SW 1271 (cell line): ENCODE results near the gene COL5A3.
"Not testable (repeated sequence)": the region's sequence is repeated elsewhere in the genome, so short reads cannot be mapped to it uniquely, and the experiment has no call there.

ENCODE experiments used
- DNase-seq, 2 experiments: peaks; one replicate each; lab custom pipeline; 2025; lab: John Stamatoyannopoulos, UW

The COL5A3 gene

DNA sequence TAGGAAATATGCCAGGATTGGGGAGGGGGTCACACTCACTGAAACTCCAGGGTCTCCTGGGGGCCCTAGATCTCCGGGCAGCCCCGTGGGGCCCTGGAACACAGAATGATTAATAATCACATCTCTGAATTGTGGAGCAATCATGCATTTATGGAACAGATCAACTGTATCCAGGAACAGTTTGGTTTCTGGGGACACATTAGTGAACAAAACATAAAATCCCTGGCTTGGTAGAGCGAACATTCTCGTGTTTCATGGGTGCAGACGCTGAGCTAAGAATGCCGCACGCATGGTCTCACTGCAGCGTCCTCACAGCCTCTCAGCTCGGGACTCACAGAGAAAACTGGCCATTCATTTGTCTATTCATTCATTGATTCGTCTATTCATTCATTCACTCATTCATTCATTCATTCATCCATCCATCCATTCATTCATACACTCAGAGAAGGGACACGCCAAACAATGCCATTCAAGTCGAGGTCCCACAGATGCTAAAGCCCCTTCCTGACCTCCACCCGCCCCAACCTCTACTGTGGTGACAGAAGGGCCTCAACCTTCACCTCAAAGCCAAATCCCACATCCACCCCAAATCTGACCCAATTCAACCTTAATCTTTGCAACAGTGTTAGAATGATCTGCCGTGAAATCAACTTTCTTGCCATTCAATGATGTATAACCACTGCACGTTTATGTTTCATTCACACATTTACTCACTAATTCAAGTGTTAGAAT, 39.0 kb downstream of the COL5A3 start:
- DNase-seq: no peak

GRCh38 chr19:9970481-9970880, 39.8 kb downstream of the COL5A3 start:
- no peak for DNase-seq

- DNase-seq: no peak
These were observed 40.7 kb downstream of the COL5A3 start for GRCh38 chr19:9969688-9969975.

DNA sequence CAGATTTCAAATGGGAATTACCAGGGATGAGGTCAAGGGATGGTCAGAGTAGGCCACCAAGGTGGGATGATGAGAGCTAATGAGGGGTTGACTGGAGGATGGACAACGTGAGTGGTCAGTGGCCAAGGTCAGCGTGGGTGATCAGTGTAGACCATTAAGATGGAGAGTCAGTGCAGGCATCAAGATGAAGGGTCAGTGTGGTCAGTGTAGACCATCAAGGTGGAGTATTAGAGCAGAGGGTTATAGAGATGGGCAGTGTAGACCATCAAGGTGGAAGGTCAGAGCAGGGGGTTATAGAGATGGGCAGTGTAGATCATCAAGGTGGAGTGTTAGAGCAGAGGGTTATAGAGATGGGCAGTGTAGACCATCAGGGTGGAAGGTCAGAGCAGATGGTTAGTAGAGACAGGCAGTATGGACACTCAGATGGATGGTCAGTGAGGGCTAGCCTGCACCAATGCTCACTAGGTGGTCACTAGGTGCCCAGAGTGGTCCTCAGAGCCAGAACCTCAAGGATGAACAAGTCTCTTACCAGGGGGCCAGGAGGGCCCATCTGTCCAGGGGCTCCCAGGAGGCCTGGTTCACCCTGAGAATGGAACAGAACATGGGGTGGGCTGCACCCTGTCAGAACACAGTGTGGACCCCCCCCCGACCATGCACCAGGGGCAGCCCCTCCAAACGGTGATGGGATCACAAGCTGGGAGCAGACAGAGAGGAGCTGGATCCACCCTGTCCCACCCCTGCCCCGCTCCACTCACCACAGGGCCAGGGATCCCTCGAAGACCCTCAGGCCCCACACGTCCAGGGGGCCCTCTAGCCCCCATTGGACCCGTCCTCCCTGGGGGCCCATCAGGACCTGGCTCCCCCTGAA, 41.2 kb downstream of the COL5A3 start:
- no peak for DNase-seq

GRCh38 chr19:9967326-9967725, 43.0 kb downstream of the COL5A3 start:
- no peak for DNase-seq

DNA sequence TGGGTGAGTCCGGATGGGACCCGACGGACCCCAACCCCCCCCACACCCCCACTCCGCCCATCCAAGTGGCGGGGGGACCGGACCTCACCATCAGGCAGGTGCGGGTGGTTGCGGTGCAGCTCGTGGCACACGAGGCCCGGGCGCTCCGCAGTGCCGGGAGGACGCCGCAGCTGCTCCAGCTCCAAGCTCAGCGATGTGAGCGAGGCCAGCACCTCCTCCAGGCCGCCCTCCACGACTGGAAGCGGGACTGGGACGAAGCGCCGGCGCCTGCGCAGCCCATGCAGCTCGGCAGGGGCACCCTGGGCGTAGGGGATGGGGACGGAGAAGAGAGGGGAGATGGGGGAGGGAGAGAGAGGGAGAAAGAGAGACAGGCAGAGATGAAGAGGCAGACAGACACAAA, 43.9 kb downstream of the COL5A3 start:
- DNase-seq: no peak

DNA sequence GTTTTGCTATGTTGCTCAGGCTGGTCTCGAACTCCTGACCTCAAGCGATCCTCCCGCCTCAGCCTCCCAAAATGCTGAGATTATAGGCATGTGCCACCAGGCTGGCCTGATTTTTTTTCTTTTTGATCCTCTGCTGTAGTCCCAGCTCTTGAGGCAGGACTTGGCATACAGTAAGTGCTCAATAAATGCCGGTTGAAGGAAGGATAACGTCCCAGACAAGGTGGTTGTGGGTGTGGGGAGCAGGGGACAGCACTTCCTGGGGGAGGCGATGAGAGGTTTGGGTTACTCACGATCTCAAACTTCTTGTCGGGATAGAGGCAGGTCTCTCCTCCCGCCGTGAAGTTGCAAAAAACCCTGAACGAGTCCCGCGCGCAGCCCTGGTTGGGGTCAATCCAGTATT, 44.3 kb downstream of the COL5A3 start:
- no peak for DNase-seq

GRCh38 chr19:9962623-9963290, 47.5 kb downstream of the COL5A3 start:
- DNase-seq: no peak

- DNase-seq: no peak
These were observed 49.2 kb downstream of the COL5A3 start for GRCh38 chr19:9961103-9961502.

GRCh38 chr19:9958379-9958821, 51.9 kb downstream of the COL5A3 start:
- no peak for DNase-seq

GRCh38 chr19:9956956-9957355, 53.3 kb downstream of the COL5A3 start:
- no peak for DNase-seq

DNA sequence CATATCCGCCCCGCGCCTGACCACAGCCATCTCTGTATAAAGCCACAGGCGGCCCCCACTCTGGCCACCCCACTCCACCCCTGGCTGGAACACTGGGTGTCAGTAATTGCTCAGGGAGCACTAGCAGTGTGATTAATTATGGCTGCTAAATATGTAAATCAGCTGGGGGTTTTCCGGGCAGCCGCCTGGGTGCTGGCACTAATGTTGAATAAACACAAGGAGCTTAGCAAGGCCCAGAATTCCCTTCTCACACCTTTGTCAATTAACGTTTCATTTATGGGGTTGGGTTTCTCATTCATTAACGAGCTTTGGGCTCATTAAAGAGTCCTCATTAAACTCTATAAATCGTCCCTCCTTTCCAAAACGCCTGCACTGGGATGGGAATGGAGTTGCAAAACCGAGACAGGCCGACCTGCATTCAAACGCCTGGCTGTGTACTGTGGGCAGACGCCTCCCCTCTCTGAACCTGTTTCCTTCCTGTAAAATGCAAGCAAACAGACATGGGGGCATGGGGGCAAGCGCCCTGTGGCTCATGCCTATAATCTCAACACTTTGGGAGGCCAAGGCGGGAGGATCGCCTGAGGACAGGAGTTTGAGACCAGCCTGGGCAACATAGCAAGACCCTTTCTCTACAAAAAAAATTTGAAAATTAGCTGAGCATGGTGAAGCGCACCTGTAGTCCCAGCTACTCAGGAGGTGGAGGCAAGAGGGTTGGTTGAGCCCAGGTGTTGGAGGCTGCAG, 56.3 kb downstream of the COL5A3 start:
- DNase-seq: no peak

GRCh38 chr19:9952276-9952675, 58.0 kb downstream of the COL5A3 start:
- DNase-seq: no peak

- no peak for DNase-seq
These were observed 62.9 kb downstream of the COL5A3 start for GRCh38 chr19:9947441-9947840.

DNA sequence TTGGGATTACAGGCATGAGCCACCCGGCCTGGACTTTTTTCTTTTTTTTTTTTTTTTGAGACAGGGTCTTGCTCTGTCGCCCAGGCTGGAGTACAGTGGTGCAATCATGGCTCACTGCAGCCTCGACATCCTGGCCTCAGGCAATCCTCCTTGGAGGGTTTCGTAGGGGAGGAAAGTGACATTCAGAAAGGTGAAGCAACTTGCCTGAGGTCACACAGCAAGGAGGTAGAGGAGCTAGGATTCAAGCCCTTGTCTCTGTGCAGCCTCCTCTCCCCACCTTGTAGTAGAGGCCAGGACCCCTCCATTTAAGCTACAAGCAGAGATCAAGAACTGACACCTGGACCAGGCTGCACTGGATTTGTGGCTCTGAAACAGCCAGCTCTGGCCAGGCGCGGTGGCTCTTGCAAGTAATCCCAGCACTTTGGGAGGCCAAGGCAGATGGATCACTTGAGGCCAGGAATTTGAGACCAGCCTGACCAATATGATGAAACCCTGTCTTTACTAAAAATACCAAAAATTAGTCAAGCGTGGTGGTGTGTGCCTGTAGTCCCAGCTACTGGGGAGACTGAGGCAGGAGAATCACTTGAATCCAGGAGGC, 63.7 kb downstream of the COL5A3 start:
- DNase-seq: not testable (repeated sequence)

DNA sequence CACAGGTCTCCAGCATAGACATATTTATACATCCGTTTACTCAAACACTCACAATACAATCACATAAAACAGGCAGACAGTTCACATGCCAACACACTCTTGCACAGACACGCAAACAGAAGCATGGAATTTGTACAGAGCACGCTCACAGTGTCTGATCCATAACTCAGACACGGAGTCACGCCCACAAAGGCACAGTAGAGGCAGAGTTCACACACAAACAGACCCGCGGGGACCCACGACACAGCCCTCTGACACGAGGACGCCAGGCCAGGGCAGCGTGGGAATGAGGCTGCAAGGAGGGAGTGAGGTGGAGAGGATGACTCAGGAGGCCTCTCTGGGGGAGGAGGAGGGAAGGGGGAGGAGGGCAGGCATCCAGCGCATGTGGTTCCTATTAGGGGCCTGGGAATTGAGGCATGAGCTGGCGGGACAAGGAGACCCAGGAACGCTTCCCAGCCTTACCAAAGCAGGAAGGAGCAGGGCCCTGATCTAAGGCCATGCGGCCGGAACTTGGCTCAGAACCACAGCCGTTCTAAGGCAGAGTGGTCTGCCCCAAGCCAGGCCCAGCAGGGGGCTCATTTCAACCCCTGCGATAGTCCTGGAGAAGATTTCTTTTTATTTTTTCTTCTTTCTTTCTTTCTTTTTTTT, 64.9 kb downstream of the COL5A3 start:
- DNase-seq: no peak

DNA sequence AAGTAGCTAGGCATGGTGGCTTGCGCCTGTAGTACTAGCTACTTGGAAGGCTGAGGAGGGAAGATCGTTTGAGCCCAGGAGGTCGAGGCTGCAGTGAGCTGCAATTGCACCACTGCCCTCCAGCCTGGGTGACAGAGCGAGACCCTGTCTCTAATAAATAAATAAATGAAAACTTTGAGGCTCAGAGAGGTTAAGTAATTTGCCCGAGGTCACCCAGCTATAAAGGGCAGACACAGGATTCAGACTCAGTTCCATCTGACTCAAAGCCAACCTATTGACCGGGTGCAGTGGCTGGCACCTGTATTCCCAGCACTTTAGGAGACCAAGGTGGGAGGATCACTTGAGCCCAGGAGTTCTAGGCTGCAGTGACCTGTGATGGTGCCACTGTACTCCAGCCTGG, 66.6 kb downstream of the COL5A3 start:
- DNase-seq: no peak

DNA sequence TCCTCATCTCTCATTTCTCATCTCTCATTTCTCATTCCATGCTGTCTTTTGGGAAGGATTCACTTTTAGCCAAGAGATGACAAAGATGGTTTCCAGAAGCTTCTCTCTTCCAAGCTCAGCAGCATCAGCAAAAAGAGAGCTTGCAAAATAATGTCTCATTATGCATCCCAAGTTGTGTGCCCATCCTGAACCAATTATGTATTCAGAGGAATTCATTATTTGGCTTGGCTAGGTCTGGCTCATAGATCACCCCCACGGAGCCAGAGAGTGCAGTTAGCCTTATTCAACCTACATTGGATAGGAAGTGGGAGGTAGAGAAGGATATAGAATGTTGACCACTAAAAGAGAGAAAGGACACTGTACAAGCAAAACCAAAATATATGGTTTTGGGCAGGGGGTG, 68.6 kb downstream of the COL5A3 start:
- DNase-seq: no peak

DNA sequence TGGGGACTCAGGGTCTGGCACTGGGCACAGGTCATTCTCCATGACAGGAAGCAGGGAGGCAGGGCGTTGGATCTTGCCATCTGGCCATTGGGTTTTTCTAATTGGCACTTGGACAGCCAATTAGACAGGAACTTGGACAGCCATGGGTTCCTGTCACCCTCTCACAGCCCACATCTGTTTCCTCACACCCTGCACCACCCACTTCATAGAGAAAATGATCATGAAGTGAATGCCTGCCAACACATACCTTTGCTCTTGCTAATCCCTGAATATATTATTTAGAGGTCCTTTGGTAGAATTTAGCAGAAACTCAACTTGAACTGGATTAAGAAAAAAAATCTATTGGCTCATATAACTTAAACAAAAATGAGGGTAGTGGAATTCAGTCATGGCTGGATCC, 69.1 kb downstream of the COL5A3 start:
- DNase-seq: no peak

DNA sequence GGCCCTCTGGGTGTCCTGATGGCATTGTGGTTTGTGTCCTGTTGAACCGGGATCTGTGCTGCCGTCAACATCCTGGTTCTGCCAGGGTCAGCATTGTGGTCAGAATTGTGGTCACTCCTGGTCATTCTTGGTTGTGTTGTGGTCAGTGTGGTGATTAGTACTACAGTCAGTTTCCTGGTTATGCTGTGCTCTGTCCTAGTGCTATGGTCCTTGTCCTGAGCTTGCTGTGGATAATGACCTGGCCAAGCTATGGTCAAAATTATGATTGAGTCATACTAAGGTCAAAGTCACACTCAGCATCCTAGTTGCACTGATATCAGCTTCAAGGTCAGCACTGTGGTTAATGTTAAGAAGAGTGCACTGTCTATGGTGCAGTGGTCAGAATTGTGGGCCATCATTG, 69.5 kb downstream of the COL5A3 start:
- no peak for DNase-seq

DNA sequence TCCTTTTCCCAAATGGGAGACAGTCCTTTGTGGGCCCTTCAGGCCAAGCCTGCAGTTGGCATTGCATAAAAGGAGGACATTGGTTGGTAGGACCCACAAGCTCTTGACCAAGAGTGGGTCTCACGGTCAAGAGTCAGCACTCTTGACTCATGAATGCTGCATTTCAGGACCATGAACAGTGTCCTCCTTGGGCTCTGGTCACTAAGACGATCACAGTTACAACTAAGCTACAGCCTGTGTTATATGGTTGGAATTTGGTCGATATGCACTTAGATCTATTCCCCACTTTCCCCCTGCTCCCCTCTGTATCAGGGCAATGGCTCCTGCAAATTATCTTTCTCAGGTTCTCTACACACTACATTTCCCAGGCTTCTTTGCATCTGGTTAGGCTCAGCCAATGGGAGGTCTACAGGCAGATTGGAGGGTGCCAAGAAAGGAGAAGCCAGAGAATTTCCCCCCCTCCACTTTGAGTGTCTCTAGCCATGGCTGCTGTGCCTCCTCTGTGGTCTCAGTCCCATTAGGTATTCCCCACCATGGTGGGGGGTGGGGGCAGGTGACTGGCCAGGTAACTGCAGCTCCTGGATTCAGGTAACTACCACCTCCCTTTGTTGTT, 70.9 kb downstream of the COL5A3 start:
- DNase-seq: no peak
